GM13977 (cell line): ENCODE measurements around the gene PLA2G12B.

ENCODE experiments used
- DNase-seq: peaks from one replicate; pipeline ENCODE4 v3.0.0; 2012; ENCODE audit warnings: low spot score
- CTCF ChIP-seq: IDR thresholded peaks from 2 replicates; pipeline ENCODE4 v1.5.1; 2012; ENCODE audit warnings: mild to moderate bottlenecking, control low read depth; ENCODE audit not compliant: insufficient read depth; ENCODE audit errors: extremely low read depth, missing control alignments
- in situ Hi-C: fragments of 300-500 bp; cut with MboI; formaldehyde crosslinking; loops from one replicate; pipeline ENCODE4 v1.12.0; 2022; ENCODE audit warnings: low sequenced_read_pairs, low pct_unique_long_range_greater_than_20kb, mixed read lengths, inconsistent platforms; ENCODE audit not compliant: unreplicated experiment

The PLA2G12B gene

GRCh38 chr10:72943498-72944234, 10.9 kb downstream of the PLA2G12B start:
- no peak for TF ChIP-seq CTCF
- in situ Hi-C loops: no loop called here
- no peak for DNase-seq

- TF ChIP-seq CTCF: no peak
- no peak for DNase-seq
- in situ Hi-C loops: no loop called here
Measured at GRCh38 chr10:72935361-72935760, 19.2 kb downstream of the PLA2G12B start.

DNA sequence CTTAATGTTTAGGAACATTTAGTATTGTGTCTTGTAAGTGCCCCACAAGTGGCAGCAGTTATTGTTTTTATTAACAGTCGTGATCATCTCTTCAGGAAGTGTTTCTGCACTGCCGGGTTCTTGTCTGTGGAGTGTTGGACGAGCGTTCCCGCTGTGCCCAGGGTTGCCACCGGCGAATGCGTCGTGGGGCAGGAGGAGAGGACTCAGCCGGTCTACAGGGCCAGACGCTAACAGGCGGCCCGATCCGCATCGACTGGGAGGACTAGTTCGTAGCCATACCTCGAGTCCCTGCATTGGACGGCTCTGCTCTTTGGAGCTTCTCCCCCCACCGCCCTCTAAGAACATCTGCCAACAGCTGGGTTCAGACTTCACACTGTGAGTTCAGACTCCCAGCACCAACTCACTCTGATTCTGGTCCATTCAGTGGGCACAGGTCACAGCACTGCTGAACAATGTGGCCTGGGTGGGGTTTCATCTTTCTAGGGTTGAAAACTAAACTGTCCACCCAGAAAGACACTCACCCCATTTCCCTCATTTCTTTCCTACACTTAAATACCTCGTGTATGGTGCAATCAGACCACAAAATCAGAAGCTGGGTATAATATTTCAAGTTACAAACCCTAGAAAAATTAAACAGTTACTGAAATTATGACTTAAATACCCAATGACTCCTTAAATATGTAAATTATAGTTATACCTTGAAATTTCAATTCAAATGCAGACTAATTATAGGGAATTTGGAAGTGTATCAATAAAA, 22.2 kb downstream of the PLA2G12B start:
- in situ Hi-C loops: no loop called here
- TF ChIP-seq CTCF: no peak
- DNase-seq: no peak

- in situ Hi-C loops: no loop called here
- DNase-seq: no peak
- no peak for TF ChIP-seq CTCF
Measured at GRCh38 chr10:72930276-72930675, 24.3 kb downstream of the PLA2G12B start.

- in situ Hi-C loops: no loop called here
- no peak for TF ChIP-seq CTCF
- no peak for DNase-seq
Measured at GRCh38 chr10:72928798-72929197, 25.8 kb downstream of the PLA2G12B start.

DNA sequence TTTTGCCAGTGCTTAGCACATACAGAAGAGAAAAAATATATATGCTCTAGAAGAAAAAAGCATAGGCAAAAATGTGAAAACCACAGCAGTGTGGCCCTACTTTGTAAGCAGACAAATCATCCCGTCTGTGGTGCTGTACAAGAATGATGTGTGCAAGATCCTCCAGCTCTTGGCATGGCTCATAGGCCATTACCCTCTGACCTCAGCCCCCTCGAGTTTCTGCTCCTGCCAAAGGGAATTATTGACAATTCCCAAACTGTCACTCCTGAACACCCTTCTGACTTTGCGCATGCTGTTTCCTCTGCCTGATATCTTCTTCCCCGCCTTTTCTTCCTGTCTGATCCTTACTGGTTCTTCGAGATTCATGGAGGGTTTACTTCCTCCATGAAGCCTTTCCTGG, 27.1 kb downstream of the PLA2G12B start:
- in situ Hi-C loops: no loop called here
- DNase-seq: no peak
- no peak for TF ChIP-seq CTCF
